Smooth muscle cell (in vitro differentiated cells): ENCODE data around the gene TBX4. TPM values are rescaled to one million over a fixed set of nuclear protein-coding genes. Genes with fewer than 3 reads are reported as not detected.

Source experiments
- DNase-seq: peaks from one replicate; lab custom pipeline; 2025; ENCODE audit not compliant: unreplicated experiment; lab: John Stamatoyannopoulos, UW
- H2AFZ ChIP-seq: fragments of 200-600 bp; sonication (generic); 2 replicates; pipeline ENCODE4 v1.6.0; 2016; ENCODE audit warnings: antibody characterized with exemption, low read depth, mild to moderate bottlenecking
- H3F3A ChIP-seq: fragments of 200-600 bp; sonication (generic); 2 replicates; pipeline ENCODE4 v1.6.0; 2017; ENCODE audit warnings: antibody characterized with exemption, low read depth
- H3K27ac ChIP-seq: fragments of 200-600 bp; sonication (generic); 2 replicates; pipeline ENCODE4 v1.5.1; 2016; ENCODE audit warnings: low read depth, mild to moderate bottlenecking
- H3K27me3 ChIP-seq: fragments of 200-600 bp; sonication (generic); 2 replicates; pipeline ENCODE4 v1.6.1; 2016; ENCODE audit warnings: low read depth, mild to moderate bottlenecking
- H3K36me3 ChIP-seq: fragments of 200-600 bp; sonication (generic); 2 replicates; pipeline ENCODE4 v1.5.1; 2016; ENCODE audit warnings: low read depth
- H3K4me1 ChIP-seq: fragments of 200-600 bp; sonication (generic); 2 replicates; pipeline ENCODE4 v1.5.1; 2016; ENCODE audit warnings: low read depth
- H3K4me2 ChIP-seq: fragments of 200-600 bp; sonication (generic); 2 replicates; pipeline ENCODE4 v1.6.0; 2016; ENCODE audit warnings: mild to moderate bottlenecking
- H3K4me3 ChIP-seq: fragments of 200-600 bp; sonication (generic); 2 replicates; pipeline ENCODE4 v1.5.1; 2016; ENCODE audit warnings: mild to moderate bottlenecking
- H3K79me2 ChIP-seq: fragments of 200-600 bp; sonication (generic); 2 replicates; pipeline ENCODE4 v1.6.0; 2016; ENCODE audit warnings: low read depth, mild to moderate bottlenecking
- H3K9ac ChIP-seq: fragments of 200-600 bp; sonication (generic); 2 replicates; pipeline ENCODE4 v1.6.0; 2016; ENCODE audit warnings: low read depth
- H3K9me3 ChIP-seq: fragments of 200-600 bp; sonication (generic); replicated peaks from 2 replicates; pipeline ENCODE4 v1.5.1; 2016; ENCODE audit warnings: low read depth
- H4K20me1 ChIP-seq: fragments of 200-600 bp; sonication (generic); 2 replicates; pipeline ENCODE4 v1.6.0; 2016; ENCODE audit warnings: low read depth
- CTCF ChIP-seq: fragments of 200-600 bp; sonication (generic); IDR thresholded peaks from 2 replicates; pipeline ENCODE4 v1.5.1; 2017; ENCODE audit warnings: borderline replicate concordance, mild to moderate bottlenecking, antibody characterized with exemption; ENCODE audit not compliant: insufficient read depth, poor library complexity, severe bottlenecking
- WGBS: methylation state at CpG from one replicate; pipeline ENCODE4 v1.1.7; 2016; ENCODE audit warnings: low lambda C conversion rate; 5-methylcytosine and 5-hydroxymethylcytosine counted together
- polyA plus RNA-seq: library from polyadenylated mRNA; unstranded; fragments of >200 nt; fragmentation: Nextera tagmentation; extraction: Ambion mirVana; gene quantifications from 2 replicates; pipeline ENCODE4 v1.2.1, GENCODE V29; 2016
- total RNA-seq: library from RNA; depleted of rRNA; stranded (reverse); fragments of >200 nt; gene quantifications from 2 replicates; pipeline ENCODE4 v1.2.3, GENCODE V29; 2014

The TBX4 gene
- total and polyA plus RNA-seq, 2 experiments from 2014 or later, result 14.1 to 22.7 TPM

DNA sequence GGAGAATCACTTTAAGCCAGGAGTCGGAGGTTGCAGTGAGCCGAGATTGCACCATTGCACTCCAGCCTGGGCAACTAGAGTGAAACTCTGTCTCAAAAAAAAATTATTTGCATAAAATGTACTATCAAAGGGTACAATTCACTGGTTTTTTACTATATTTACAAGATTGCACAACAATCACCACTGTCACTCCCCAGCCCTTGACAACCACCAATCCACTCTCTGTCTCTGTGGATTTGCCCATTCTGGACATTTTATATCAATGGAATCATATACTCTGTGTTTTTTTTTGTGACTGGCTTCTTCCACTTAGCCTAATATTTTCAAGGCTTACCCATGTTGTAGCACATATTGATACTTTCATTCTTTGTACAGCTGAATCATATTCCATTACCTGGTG lies 33.8 kb upstream of the TBX4 start:
- Histone ChIP-seq H3F3A (peaks cover 13% of the 10 kb centered on the region), H2AFZ (no peak overlapping the region), H3K9me3 (no peaks in the 10 kb centered on the region), H3K27me3 (no peaks in the 10 kb centered on the region), H3K4me3 (no peak overlapping the region), H4K20me1 (no peaks in the 10 kb centered on the region), H3K79me2 (peaks cover 1% of the 10 kb centered on the region), H3K9ac (no peak overlapping the region), H3K4me1 (no peaks in the 10 kb centered on the region), H3K36me3 (no peaks in the 10 kb centered on the region), H3K27ac (no peak overlapping the region), H3K4me2 (no peak overlapping the region)
- 94% methylated on average over 2 of the region's 2 CpGs for WGBS
- no peak for TF ChIP-seq CTCF
- DNase-seq, result no peak

- TF ChIP-seq CTCF, result no peak
- peaks cover 13% of the 10 kb centered on the region for H3F3A ChIP-seq
- 81% methylated on average over 8 of the region's 8 CpGs for WGBS
- H3K4me2 ChIP-seq, result no peak overlapping the region
- H3K9me3 ChIP-seq, result no peaks in the 10 kb centered on the region
- no peaks in the 10 kb centered on the region for H3K79me2 ChIP-seq
- no peak overlapping the region for H3K27ac ChIP-seq
- no peaks in the 10 kb centered on the region for H3K27me3 ChIP-seq
- H4K20me1 ChIP-seq, result no peaks in the 10 kb centered on the region
- H2AFZ ChIP-seq, result no peak overlapping the region
- H3K9ac ChIP-seq, result no peak overlapping the region
- H3K4me3 ChIP-seq, result no peak overlapping the region
- H3K36me3 ChIP-seq, result no peaks in the 10 kb centered on the region
- no peak for DNase-seq
- no peaks in the 10 kb centered on the region for H3K4me1 ChIP-seq
Observed at GRCh38 chr17:61419496-61420046, 32.7 kb upstream of the TBX4 start.

DNA sequence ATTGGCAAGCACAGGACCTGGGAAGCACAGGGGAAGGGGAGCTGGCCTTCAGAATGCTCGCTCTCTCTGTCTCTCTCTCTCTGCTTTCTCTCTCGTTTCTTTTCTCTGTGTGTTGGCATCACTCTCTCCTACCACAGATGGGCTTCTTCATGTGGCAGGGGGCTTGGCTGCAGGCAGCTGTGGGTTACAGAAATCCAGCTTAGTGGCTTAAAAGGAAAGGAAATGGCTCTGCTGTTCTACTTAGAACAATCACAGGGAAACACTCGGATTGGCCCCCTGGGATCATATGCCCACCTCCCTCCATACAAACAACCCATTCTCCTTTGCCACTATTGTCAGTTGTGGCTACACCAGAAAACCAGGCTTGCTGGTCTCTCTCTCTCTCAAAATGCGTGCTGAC lies 32.2 kb upstream of the TBX4 start:
- WGBS, result 63% methylated on average over 4 of the region's 4 CpGs
- Histone ChIP-seq H3K27ac (no peak overlapping the region), H3K4me3 (no peak overlapping the region), H3K79me2 (no peaks in the 10 kb centered on the region), H3K9me3 (no peaks in the 10 kb centered on the region), H3F3A (peaks cover 8% of the 10 kb centered on the region), H3K36me3 (no peaks in the 10 kb centered on the region), H4K20me1 (no peaks in the 10 kb centered on the region), H2AFZ (no peak overlapping the region), H3K4me2 (no peak overlapping the region), H3K27me3 (no peaks in the 10 kb centered on the region), H3K4me1 (no peaks in the 10 kb centered on the region), H3K9ac (no peak overlapping the region)
- DNase-seq, result no peak
- no peak for TF ChIP-seq CTCF

- Histone ChIP-seq H3F3A (peaks cover under 1% of the 10 kb centered on the region), H3K79me2 (no peaks in the 10 kb centered on the region), H3K4me3 (no peak overlapping the region), H3K27ac (no peak overlapping the region), H3K36me3 (no peaks in the 10 kb centered on the region), H3K9ac (no peak overlapping the region), H3K9me3 (no peaks in the 10 kb centered on the region), H2AFZ (no peak overlapping the region), H3K4me1 (no peaks in the 10 kb centered on the region), H3K27me3 (no peaks in the 10 kb centered on the region), H3K4me2 (no peak overlapping the region), H4K20me1 (no peaks in the 10 kb centered on the region)
- no peak for DNase-seq
- TF ChIP-seq CTCF, result no peak
- 88% methylated on average over 4 of the region's 4 CpGs for WGBS
Observed at GRCh38 chr17:61420745-61421398, 31.4 kb upstream of the TBX4 start.
